GM19452 (cell line): ENCODE measurements around the gene PAX5.

Experiments
- ATAC-seq: cut with Tn5 transposase; IDR thresholded peaks from one replicate; pipeline ENCODE4 v1.9.1; 2021; ENCODE audit not compliant: unreplicated experiment

PAX5 gene

DNA sequence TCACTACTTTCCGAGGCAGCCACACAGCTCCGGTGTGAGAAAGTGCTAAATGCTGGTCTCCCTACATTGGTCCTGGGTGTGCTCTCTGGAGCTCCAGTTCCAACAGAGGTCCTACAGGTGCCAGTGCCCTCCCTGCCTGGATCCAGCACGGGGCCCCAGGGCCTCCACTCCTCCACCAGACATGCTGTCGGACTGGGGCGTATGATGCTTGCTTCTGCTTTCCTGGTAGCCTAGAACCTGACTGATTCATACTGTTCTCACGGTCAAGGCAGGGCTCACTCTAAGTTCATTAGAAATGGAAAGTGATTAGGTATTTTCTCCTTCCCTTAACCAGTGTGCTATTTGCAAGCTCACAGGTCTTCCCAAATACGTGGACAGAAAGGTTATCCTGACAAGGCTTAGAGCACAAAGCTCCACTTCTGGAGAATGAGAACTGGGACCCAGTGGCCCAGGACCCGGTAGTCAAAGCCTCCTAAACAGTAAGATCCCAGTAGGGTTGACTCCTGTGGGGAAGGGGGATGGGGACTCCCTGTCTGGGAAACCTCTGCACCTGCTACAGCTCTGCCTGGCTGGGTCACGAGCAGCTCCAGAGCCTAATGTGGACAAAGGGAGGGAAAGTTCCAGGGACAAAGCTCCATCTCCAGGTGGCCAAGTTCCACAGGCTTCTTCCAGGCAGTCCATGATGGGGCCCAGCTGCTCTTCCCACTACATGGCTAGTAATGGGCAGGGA is 98.1 kb downstream of the PAX5 start:
- peak; percentile 89 for ATAC-seq

DNA sequence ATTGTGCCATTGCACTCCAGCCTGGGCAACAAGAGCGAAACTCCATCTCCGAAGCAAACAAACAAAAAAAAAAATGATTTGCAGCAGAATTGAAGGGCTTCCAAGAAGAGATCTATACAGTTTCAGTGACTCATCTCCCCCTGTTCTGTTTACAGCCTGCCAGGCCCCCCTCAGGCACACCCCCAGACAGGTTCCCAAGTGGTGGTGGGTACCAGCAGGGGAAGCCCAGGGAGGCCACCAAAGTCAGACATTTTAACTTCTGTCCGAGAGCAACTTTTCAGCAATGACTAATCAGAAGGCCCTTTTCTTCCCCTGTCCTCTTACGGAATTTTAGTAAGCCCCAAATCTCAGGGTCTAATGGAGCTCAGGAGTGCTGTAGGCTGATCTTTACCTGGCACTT is 98.7 kb downstream of the PAX5 start:
- ATAC-seq = peak; percentile 18

DNA sequence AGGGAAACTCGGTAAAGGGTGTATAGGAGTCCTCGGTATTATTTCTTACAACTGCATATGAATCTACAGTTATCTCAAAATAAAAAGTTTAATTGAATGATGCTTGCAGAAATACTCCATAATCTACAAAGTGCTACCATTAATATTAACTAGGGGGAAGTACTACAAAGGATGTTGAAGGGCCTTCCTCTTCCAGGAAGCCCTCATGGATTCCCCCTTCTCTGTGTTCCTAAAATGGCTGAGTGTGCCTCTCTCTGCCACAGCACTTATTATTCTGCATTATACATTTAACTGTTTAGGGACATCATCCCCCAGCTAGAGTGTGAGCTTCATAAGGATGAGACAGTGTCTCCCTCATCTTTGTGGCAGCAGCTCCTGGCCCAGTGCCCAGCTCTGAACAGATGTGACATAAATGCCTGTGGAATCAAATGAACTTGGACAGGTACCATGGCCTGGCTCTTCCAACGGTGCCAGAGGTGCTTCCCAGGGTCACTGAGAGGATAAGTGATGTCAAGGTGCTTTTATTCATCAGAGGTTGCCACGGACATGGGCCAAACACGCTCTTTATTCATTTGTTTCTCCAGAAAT is 99.5 kb downstream of the PAX5 start:
- no peak for ATAC-seq

DNA sequence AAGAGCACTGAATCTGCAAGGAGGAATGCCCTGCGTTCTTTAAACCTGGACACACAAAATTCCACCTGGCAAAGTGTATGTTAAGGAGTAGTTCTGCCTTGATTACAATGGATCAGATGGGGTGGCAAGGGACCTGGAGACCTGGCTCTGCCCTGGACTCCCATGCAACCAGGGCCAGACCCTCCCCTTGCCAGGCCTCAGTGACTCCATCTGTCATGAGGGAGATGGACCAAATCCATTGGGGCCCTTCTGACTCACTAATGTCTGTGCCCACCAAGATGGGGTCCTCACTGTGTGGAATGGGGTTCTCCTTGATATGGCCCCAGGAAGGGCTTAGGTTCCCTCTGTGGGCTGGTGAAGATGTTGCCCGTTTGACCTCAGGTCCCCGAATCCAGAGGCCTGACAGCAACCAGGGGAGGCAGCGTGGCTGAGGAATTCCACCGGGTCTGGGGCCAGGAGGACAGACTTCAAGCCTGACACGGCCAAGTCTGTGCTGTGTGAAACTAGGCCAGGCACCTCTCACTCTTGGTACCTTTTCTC is 100.3 kb downstream of the PAX5 start:
- ATAC-seq = no peak

DNA sequence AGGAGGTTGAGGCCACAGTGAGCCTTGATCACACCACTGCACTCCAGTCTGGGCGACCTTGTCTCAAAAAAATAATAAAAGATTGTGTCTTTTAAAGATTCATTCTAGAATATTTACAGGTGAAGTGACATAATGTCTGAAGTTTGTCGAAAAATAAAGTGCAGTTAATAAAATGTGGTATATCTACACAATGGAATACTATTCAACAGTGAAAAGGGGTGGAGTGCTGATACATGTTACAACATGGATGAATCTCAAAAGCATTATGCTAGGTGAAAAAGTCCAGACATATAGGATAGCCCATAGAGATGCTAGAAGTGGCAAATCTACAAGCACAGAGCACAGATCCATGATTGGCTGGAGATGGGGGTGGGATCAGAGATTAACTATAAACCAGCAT is 101.9 kb downstream of the PAX5 start:
- ATAC-seq = no peak

DNA sequence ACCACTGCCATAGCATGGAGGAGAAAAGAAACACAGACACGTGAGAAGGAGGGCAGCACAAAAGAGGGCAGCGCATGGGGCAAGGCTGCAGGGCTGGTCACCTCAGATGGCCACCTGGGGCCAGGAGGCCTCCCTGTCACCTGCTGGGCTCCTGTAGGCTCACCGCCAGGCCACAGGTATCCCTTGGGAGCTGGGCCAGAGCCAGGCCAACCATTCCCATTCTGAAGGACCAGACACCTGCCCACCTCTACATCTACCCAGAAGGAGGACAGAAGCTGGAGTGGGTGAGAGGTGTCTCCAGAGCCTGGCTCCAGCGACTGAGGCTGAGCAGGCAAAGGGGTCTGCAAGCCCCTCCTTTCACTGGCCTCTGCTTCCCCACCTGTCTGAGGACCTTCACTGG is 103.1 kb downstream of the PAX5 start:
- no peak for ATAC-seq

DNA sequence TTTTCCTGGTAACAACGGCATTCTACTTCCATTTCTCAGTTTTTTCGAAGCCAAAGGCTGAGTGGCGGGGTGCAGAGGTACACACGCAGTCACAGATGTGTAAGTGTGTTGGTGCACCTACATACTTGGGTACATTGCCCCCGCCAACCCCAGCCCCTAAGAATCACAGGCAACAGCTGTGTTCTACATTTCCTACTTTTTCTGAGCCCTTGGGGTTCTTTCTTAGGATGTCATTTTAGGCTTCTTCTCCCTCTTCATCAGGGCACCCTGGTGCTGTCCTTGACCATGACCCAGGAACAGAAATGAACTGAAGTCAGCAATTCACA is 104.8 kb downstream of the PAX5 start:
- no peak for ATAC-seq

DNA sequence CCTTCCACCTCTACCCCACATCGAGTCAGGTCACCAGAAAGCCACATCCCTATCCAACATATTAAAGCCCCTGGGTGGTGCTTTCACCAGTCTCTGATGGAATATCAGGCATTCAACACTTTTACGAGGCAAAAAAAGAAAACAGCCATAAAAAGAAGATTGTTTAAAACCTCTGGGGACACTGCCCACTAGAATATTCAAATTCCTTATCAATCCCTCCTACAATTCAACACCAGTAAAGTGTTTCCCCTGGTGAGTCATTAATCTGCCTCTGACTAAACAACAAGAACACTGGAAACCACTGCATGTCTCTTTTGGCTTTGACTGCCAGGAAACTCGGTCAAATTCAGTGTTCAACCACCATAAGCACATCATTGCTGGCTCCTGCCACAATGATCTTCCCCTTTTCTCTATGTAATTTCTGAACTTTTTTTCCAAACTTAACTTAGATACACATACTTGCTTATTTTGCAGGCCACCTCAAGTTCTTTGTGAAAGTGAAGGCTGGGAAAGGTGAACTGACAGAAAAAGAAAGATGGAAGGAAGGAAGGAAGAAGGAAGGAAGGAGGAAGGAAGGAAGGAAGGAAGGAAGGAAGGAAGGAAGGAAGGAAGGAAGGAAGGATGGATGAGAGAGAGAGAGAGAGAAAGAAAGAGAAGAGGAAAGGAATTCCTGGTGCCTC is 105.3 kb downstream of the PAX5 start:
- peak; percentile 63 for ATAC-seq

DNA sequence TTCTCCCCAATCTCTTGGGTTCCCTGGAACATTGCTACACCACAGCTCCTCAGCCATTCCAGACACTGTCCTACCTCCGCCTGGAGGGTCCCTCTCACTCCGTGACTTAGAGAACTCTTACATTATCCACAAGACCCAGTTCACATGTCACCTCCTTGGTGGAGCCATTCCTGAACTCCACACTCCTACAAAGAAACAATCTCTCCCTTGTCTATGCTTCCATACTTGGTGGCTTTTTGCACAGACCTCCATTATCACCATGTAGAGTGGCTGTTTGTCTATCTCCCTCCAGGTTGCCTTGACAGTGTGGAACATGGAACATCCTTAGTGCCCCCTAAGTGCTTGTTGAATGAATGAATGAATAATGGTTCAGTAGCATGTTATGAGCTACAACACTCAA is 105.9 kb downstream of the PAX5 start:
- ATAC-seq = no peak

DNA sequence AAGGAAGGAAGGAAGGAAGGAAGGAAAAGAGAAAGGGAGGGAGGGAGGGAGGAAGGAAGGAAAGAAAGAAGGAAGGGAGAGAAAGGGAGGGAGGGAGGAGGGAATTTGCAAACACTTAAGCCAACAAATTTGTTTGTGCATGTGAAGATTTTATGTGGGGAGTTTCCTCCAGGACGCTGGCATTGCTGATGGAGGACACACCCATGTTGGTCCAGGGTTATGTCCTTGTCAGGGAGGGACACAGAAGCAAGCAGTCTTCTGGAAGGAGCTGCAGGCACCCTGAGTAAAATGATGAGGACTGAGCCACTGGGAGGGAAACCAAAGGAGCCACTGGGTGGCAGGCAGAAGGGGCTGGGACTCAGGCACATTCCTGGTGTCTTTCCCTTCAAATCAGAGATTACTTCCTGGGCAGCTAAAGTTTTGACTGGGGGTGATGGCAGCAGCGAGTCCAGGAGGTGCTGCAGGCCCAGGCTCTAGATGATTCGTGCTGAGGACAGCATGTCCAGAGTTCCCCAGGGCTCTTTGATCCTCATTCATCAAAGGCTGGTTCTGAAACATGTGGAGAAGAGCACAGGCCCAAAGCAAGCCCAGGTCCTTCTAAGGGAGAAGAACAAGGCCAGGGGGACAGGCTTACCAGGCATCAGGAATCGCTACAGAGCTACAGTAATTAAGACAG is 109.2 kb downstream of the PAX5 start:
- no peak for ATAC-seq

DNA sequence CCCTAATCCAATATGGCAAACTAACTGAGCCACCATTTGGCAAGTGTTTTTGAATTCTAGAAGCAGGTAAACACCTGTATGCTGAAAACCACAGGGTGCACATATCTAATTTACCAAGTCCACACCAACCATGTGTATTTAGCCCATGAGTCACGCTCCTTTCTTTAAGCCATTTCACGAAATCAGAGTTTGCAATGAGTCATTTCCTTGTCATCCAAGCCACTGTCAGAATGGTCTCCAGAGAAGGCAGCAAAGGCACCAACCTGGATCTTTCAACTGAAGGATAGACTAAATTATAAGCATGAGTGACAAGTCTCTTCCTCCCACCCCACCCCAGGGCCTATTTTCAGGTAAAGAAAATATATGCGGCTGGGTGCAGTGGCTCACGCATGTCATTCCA is 110.0 kb downstream of the PAX5 start:
- peak; percentile 59 for ATAC-seq

DNA sequence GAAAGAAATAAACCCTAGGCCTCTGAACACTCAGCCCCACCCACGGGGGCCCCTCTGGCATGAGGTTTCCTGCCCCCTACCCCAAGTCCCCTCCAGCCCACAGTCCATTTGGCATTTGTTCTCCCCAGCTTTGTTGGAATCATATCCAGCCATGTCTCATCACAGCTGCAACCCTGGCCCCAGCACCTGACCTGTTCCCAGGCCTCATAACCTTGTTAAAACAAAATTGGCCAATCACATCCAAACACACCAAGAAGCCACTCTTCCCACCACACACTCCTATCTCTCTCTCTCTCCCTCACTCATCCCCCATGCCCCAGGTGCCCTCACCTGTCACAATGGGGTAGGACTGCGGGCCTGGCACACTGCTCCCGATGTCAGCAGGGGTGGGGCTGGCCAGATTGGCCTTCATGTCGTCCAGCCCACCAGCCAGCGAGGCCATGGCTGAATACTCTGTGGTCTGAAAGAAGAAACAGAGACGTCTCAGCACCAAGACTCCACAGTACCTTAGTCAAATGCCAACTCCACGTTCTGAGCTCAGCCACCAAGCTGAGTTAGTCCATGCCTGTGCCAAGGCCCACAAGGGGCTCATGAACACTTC is 110.9 kb downstream of the PAX5 start:
- ATAC-seq = no peak

DNA sequence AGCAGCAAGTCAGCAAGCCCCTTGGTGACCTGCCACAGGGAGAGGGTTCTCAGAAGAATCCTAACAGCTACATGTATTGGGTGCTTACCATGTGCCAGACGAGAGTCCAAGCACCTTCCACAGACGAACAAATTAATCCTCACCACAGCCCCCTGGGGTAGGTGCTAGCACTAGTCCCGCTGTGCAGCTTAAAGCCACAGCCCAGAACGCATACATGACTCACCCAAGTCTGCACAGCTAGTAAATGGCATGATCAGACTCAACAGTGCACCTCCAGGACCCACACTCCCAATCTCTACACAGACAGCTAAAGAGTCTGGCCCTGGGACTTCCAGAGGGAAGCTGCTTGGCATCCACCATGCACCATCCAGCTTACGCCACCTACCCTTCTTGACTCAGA is 111.5 kb downstream of the PAX5 start:
- ATAC-seq = no peak

DNA sequence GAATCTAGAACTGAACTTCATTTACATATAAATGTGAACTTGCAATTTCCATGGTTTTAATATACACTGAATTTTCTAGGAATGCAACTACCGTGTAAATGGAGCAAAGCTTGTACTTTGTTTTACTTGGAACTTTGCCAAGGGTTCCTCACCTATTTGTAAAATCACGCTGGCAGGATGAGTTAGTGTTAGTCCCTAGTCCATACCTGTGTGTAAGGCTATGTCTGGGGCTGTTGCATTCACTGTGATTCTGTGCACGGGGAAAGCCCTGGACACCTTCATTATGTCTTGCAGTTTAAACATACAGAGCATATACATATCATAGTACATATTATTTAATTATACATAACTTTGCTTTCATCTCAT is 119.9 kb downstream of the PAX5 start:
- ATAC-seq = no peak

DNA sequence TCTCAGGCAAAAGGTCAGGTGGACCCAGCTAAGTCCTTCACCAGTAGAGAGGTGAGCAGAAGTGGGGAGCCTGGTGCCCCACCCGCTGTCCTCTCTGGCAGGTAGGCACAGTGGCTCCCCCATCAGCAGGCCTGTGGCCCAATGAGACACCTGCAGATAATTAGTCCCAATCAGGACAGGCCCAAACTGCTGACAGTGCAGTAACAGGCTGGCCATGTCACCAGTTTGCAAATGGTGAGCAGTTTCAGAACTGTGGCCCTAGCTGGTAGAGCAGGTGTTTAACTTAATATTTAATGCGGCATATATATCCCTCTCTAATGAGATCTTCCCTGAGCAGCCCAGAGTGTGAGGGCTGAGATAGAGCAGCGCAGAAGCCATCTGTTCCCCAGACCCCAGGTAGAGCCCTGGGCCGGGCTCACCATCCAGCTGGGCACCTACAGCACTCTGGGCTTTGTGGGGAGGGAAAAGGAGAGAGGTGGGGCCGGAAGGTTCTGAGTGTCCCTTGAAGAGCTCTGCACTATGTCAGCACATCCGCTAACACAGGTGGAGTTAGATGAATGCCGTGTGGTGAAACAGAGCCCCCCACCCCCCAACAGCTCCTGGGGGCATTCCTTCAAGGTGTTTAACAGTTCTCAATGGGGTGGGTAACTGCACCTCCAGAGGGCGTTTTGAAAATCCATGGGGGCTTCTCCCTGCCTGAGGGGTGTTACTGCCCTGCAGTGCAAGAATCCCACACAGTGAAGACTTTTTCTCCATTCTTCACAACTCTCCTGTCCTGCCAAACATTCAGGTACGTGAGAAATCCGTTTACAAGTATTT is 120.5 kb downstream of the PAX5 start:
- no peak for ATAC-seq

DNA sequence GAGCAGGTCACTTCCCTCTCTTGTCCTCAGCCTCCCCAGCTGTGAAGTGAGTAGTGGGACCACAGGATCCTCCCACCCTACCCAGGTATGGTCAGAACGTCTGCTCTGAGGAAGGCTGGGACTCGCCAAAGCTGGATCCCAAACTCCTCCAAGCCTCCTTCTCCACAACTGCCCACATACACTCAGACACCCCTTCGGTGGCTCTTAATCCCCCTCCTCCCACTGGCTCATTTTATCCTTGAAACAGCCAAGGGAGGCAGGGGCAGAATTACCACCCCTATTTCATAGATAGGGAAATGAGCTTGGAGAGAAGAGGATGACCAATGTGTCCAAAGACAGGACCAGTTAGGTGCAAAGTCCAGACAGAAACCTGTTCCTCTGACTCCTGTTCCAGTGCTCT is 121.4 kb downstream of the PAX5 start:
- ATAC-seq = no peak

DNA sequence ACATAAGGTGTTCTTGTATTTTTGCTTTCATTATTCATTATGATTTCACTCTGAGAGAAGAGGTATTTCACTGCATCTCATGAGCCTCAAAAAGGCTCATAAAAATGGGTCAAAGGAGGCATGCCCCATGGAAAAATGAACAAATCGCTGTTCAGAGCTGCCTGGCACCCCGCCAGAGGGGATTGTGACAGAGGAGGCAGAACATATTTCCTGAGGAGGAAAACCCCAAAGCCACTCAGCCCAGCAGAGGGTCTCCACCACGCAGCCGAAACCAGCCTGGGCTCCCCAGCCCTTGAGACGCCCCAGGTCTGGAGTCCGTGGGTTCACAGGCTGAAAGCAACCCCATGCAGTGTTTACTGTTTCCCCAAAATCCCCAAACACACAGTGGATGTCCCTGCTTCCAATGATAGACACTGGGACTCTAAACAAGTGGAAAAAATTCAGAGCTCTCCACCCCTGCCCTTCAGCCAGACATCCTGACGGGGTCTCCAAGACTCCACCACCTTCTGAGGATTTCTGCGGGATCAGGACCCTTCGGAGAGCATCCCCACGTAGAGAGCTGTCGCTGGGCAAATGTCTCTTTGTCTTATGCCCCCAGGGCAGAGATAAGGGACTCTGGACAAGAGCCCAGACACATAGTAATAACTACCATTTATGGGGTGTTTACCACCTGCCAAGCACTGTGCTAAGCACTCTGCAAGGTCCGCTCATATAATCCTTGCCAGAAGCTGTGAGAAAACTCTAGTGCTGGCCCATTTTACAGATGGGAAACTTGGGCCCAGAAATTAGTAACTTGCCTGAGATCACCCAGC is 122.3 kb downstream of the PAX5 start:
- no peak for ATAC-seq

DNA sequence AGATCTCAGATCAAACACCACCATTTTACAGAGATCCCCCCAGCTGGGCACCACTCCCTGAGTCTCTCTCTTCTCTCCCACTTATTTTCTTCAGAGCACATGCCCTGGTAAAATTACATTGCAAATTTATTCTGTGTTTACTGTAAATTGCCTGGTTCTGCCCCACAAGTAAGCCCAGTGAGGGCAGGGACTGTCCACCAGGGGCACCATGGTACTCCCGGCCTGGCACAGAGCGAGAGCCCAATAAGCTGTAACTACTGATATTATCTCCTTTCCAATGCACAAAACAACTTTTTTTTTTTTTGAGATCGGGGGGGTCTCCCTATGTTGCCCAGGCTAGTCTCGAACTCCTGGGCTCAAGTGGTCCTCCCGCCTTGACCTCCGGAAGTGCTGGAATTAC is 123.0 kb downstream of the PAX5 start:
- no peak for ATAC-seq

DNA sequence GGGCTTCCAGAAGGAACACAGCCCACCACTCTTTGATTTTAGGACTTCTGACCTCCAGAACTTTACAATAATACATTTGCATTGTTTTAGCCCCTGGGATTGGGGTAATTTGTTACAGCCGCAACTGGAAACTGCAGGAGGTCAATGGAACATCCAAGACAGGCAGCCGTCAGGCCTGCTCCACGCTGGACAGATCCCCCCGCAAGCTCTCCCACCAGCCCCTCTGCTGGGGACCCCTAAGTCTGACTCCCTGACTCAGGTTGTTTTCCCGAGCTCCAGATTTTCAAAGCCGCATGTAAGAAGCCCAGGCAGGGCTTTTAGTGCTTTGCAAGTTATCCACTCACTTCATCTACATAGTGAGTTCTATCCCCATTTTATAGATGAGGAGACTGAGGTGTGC is 127.6 kb downstream of the PAX5 start:
- ATAC-seq = no peak
